ENCODE results near the gene ARHGAP15. TPM values are rescaled to one million over a fixed set of nuclear protein-coding genes. Genes with fewer than 3 reads are reported as not detected.

The ARHGAP15 gene
- polyA plus RNA-seq, 2 donors = 0.69 to 1.1 TPM

DNA sequence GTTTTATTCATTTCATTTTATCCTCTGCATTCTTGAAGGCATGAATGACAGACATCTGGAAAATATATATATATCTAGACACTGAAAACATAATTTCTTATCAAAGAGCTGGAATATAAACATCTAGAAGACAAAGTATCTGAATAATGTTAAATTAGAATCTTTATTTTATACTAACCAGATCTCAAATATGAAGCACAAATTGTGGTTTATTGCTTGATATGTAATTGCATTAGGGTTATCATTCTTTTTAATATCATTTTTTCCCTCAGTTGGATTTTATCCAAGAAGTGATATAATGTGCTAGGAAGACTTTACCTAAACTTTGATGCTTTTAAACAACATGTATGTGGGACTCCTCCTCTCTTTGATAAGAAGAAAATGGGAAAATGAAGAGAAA, 331.2 kb downstream of the ARHGAP15 start:
- Histone ChIP-seq H3K27ac (ENCODE audit: low read depth in 2 of 2, low read length in 1 of 2) (no peak overlapping the region), H3K4me3 (ENCODE audit: low read depth in 1 of 2, low read length in 2 of 2) (no peak overlapping the region), H3K9me3 (ENCODE audit: control insufficient read depth in 2 of 2, insufficient read depth in 1 of 2, low read depth in 1 of 2, low read length in 1 of 2) (no peaks in the 10 kb centered on the region), H3K36me3 (ENCODE audit: control insufficient read depth in 2 of 2, insufficient read depth in 2 of 2, low read length in 1 of 2) (no peaks in the 10 kb centered on the region), H3K27me3 (ENCODE audit: control insufficient read depth in 1 of 2, insufficient read depth in 2 of 2, low read length in 2 of 2) (no peaks in the 10 kb centered on the region), H3K4me1 (ENCODE audit: control insufficient read depth in 2 of 2, insufficient read depth in 2 of 2, low read length in 1 of 2) (no peaks in the 10 kb centered on the region)

- no peaks in the 10 kb centered on the region for H3K36me3 ChIP-seq (ENCODE audit: control insufficient read depth in 2 of 2, insufficient read depth in 2 of 2, low read length in 1 of 2)
- no peak overlapping the region for H3K4me3 ChIP-seq (ENCODE audit: low read depth in 1 of 2, low read length in 2 of 2)
- no peaks in the 10 kb centered on the region for H3K27me3 ChIP-seq (ENCODE audit: control insufficient read depth in 1 of 2, insufficient read depth in 2 of 2, low read length in 2 of 2)
- H3K4me1 ChIP-seq (ENCODE audit: control insufficient read depth in 2 of 2, insufficient read depth in 2 of 2, low read length in 1 of 2) = no peaks in the 10 kb centered on the region
- H3K27ac ChIP-seq (ENCODE audit: low read depth in 2 of 2, low read length in 1 of 2) = no peak overlapping the region
- H3K9me3 ChIP-seq (ENCODE audit: control insufficient read depth in 2 of 2, insufficient read depth in 1 of 2, low read depth in 1 of 2, low read length in 1 of 2) = no peaks in the 10 kb centered on the region
Measured at GRCh38 chr2:143463719-143464118, 334.5 kb downstream of the ARHGAP15 start.

DNA sequence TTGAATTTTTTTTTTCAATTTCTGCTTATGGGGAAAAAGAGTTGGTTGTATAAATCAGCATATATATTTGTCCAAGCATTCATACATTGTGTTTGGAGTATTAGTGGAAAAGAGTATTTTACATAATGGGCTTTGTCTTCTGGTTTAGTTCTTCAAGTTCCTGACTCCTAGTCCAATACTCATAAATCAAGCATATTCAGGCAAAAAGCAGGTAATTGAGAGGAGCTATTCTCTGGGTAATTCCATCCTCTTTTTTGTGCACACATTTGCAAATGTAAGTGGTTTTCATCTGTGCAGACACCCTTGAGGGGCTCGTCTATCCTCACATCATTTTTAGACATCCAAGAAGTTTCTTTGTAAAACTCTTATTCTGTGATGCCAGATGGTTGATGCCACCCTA, 337.2 kb downstream of the ARHGAP15 start:
- Histone ChIP-seq H3K27ac (ENCODE audit: low read depth in 2 of 2, low read length in 1 of 2) (no peak overlapping the region), H3K36me3 (ENCODE audit: control insufficient read depth in 2 of 2, insufficient read depth in 2 of 2, low read length in 1 of 2) (no peaks in the 10 kb centered on the region), H3K4me1 (ENCODE audit: control insufficient read depth in 2 of 2, insufficient read depth in 2 of 2, low read length in 1 of 2) (no peaks in the 10 kb centered on the region), H3K4me3 (ENCODE audit: low read depth in 1 of 2, low read length in 2 of 2) (no peak overlapping the region), H3K27me3 (ENCODE audit: control insufficient read depth in 1 of 2, insufficient read depth in 2 of 2, low read length in 2 of 2) (no peaks in the 10 kb centered on the region), H3K9me3 (ENCODE audit: control insufficient read depth in 2 of 2, insufficient read depth in 1 of 2, low read depth in 1 of 2, low read length in 1 of 2) (no peaks in the 10 kb centered on the region)
- 83 to 90% methylated on average over 1 of the region's 1 CpG for WGBS, 2 donors

- H3K4me3 ChIP-seq (ENCODE audit: low read depth in 1 of 2, low read length in 2 of 2) = no peak overlapping the region
- no peaks in the 10 kb centered on the region for H3K27me3 ChIP-seq (ENCODE audit: control insufficient read depth in 1 of 2, insufficient read depth in 2 of 2, low read length in 2 of 2)
- 93 to 96% methylated on average over 3 of the region's 3 CpGs for WGBS, 2 donors
- no peaks in the 10 kb centered on the region for H3K4me1 ChIP-seq (ENCODE audit: control insufficient read depth in 2 of 2, insufficient read depth in 2 of 2, low read length in 1 of 2)
- H3K27ac ChIP-seq (ENCODE audit: low read depth in 2 of 2, low read length in 1 of 2) = no peak overlapping the region
- H3K36me3 ChIP-seq (ENCODE audit: control insufficient read depth in 2 of 2, insufficient read depth in 2 of 2, low read length in 1 of 2) = no peaks in the 10 kb centered on the region
- H3K9me3 ChIP-seq (ENCODE audit: control insufficient read depth in 2 of 2, insufficient read depth in 1 of 2, low read depth in 1 of 2, low read length in 1 of 2) = no peaks in the 10 kb centered on the region
Measured at GRCh38 chr2:143467011-143467410, 337.8 kb downstream of the ARHGAP15 start.

DNA sequence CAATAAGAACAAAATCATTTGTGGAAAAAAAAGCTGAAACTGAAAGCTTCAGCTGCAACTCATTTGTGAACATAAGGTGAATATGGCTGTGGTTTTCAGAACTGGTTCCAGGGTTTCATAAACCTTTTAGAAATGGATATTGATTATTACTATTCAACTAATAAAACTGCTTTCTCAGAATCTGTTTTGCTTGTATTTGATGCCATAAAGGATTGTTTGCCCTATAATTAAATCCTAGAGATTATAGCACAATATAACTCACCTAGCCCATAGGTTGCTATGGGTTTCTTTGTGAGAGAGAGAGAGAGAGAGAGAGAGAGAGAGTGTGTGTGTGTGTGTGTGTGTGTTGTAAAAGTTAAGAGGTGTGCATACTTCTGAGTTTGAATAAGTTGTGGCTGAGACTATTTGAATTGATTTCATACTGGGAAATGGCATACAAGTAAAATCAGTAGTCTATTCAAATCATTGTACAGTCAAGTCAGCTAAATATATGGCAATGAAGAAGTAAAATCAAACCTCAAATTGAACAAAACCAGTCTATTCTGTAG, 339.2 kb downstream of the ARHGAP15 start:
- Histone ChIP-seq H3K4me3 (ENCODE audit: low read depth in 1 of 2, low read length in 2 of 2) (no peak overlapping the region), H3K27ac (ENCODE audit: low read depth in 2 of 2, low read length in 1 of 2) (no peak overlapping the region), H3K27me3 (ENCODE audit: control insufficient read depth in 1 of 2, insufficient read depth in 2 of 2, low read length in 2 of 2) (no peaks in the 10 kb centered on the region), H3K9me3 (ENCODE audit: control insufficient read depth in 2 of 2, insufficient read depth in 1 of 2, low read depth in 1 of 2, low read length in 1 of 2) (no peaks in the 10 kb centered on the region), H3K4me1 (ENCODE audit: control insufficient read depth in 2 of 2, insufficient read depth in 2 of 2, low read length in 1 of 2) (no peaks in the 10 kb centered on the region), H3K36me3 (ENCODE audit: control insufficient read depth in 2 of 2, insufficient read depth in 2 of 2, low read length in 1 of 2) (no peaks in the 10 kb centered on the region)

DNA sequence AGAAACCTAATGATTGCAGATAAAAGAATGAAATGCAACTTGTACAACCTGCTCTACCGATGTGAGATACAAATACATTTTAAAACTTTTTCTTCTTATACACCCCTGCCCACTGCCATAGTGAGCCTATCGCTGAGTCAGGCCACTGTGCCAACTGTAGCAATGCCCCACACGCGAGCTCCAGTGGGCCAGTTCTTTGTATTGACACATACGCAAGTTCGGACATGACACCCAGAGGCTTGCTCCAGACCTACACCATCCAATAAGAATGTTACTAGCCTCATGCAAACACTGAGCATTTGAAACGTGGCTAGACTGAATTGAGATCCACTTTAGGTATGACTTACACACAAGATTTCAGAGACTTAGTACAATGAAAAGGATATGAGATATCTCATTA, 340.1 kb downstream of the ARHGAP15 start:
- H3K27ac ChIP-seq (ENCODE audit: low read depth in 2 of 2, low read length in 1 of 2) = no peak overlapping the region
- H3K4me3 ChIP-seq (ENCODE audit: low read depth in 1 of 2, low read length in 2 of 2) = no peak overlapping the region
- H3K27me3 ChIP-seq (ENCODE audit: control insufficient read depth in 1 of 2, insufficient read depth in 2 of 2, low read length in 2 of 2) = no peaks in the 10 kb centered on the region
- WGBS, 2 donors = 76 to 79% methylated on average over 7 of the region's 7 CpGs
- H3K4me1 ChIP-seq (ENCODE audit: control insufficient read depth in 2 of 2, insufficient read depth in 2 of 2, low read length in 1 of 2) = no peaks in the 10 kb centered on the region
- no peaks in the 10 kb centered on the region for H3K9me3 ChIP-seq (ENCODE audit: control insufficient read depth in 2 of 2, insufficient read depth in 1 of 2, low read depth in 1 of 2, low read length in 1 of 2)
- H3K36me3 ChIP-seq (ENCODE audit: control insufficient read depth in 2 of 2, insufficient read depth in 2 of 2, low read length in 1 of 2) = no peaks in the 10 kb centered on the region

DNA sequence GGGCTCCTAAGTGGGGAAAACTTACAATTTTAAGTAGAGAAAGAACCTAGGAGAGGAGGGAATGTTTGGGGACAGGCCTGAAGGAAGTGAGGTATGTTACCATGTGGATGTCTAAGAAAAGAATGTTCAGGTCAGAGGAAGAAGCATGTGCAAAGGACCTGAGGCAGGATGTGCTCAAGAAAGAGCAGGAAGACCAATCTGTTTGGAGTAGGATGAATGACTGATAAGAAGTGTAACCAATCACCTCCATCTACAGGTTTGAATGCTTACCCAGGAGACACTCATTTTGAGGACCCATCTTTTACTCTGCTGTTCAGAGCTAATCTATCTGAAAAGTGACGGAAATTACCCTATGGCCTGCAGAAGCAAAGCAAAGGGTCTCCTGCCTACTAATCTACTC, 342.3 kb downstream of the ARHGAP15 start:
- Histone ChIP-seq H3K4me1 (ENCODE audit: control insufficient read depth in 2 of 2, insufficient read depth in 2 of 2, low read length in 1 of 2) (no peaks in the 10 kb centered on the region), H3K36me3 (ENCODE audit: control insufficient read depth in 2 of 2, insufficient read depth in 2 of 2, low read length in 1 of 2) (no peaks in the 10 kb centered on the region), H3K27me3 (ENCODE audit: control insufficient read depth in 1 of 2, insufficient read depth in 2 of 2, low read length in 2 of 2) (no peaks in the 10 kb centered on the region), H3K9me3 (ENCODE audit: control insufficient read depth in 2 of 2, insufficient read depth in 1 of 2, low read depth in 1 of 2, low read length in 1 of 2) (no peaks in the 10 kb centered on the region), H3K4me3 (ENCODE audit: low read depth in 1 of 2, low read length in 2 of 2) (no peak overlapping the region), H3K27ac (ENCODE audit: low read depth in 2 of 2, low read length in 1 of 2) (no peak overlapping the region)
- 90 to 98% methylated on average over 1 of the region's 1 CpG for WGBS, 2 donors

DNA sequence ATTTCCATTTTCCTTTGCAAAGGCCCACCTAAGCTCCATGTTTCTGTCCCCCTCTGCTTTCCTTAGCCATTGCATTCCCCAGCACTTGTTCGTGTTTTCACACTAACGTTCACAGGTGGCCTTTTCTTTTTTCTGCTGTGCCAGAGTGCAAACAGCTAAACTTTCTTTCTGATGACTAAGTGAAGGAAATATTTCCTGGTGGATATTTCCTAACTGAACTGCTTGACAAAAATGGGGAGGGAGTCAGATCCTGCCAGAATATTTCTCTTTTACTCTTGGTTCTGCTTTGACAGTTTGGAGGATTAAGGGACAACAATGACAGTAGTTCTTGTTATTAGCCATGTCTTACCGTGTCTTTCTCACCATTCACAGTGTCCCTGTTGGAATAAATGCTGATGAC, 344.0 kb downstream of the ARHGAP15 start:
- H3K36me3 ChIP-seq (ENCODE audit: control insufficient read depth in 2 of 2, insufficient read depth in 2 of 2, low read length in 1 of 2) = no peaks in the 10 kb centered on the region
- WGBS, 2 donors = 39 to 45% methylated on average over 3 of the region's 3 CpGs
- H3K4me3 ChIP-seq (ENCODE audit: low read depth in 1 of 2, low read length in 2 of 2) = no peak overlapping the region
- no peaks in the 10 kb centered on the region for H3K4me1 ChIP-seq (ENCODE audit: control insufficient read depth in 2 of 2, insufficient read depth in 2 of 2, low read length in 1 of 2)
- H3K9me3 ChIP-seq (ENCODE audit: control insufficient read depth in 2 of 2, insufficient read depth in 1 of 2, low read depth in 1 of 2, low read length in 1 of 2) = no peaks in the 10 kb centered on the region
- H3K27ac ChIP-seq (ENCODE audit: low read depth in 2 of 2, low read length in 1 of 2) = no peak overlapping the region
- H3K27me3 ChIP-seq (ENCODE audit: control insufficient read depth in 1 of 2, insufficient read depth in 2 of 2, low read length in 2 of 2) = no peaks in the 10 kb centered on the region

DNA sequence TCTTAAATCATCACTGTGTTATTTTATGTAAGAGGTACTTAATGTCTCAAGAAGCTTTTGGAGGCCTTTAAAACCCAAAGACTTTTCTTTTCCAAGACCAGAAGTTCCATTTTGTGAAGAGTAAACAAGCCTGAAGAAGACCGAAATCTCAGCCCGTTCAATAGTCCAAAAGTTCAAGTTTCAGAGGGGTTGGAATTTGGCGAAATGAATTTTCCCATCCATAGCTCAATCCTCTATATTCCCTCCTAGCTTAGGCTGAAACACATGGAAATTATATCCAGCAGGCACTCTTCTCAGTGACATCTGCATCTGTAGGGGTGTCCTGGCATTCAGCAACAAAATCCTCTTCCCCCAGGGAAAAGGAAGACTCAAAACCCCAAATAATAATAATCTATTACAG, 344.6 kb downstream of the ARHGAP15 start:
- 75 to 79% methylated on average over 3 of the region's 3 CpGs for WGBS, 2 donors
- Histone ChIP-seq H3K4me3 (ENCODE audit: low read depth in 1 of 2, low read length in 2 of 2) (no peak overlapping the region), H3K4me1 (ENCODE audit: control insufficient read depth in 2 of 2, insufficient read depth in 2 of 2, low read length in 1 of 2) (no peaks in the 10 kb centered on the region), H3K27ac (ENCODE audit: low read depth in 2 of 2, low read length in 1 of 2) (no peak overlapping the region), H3K27me3 (ENCODE audit: control insufficient read depth in 1 of 2, insufficient read depth in 2 of 2, low read length in 2 of 2) (no peaks in the 10 kb centered on the region), H3K9me3 (ENCODE audit: control insufficient read depth in 2 of 2, insufficient read depth in 1 of 2, low read depth in 1 of 2, low read length in 1 of 2) (no peaks in the 10 kb centered on the region), H3K36me3 (ENCODE audit: control insufficient read depth in 2 of 2, insufficient read depth in 2 of 2, low read length in 1 of 2) (no peaks in the 10 kb centered on the region)

- Histone ChIP-seq H3K9me3 (ENCODE audit: control insufficient read depth in 2 of 2, insufficient read depth in 1 of 2, low read depth in 1 of 2, low read length in 1 of 2) (no peaks in the 10 kb centered on the region), H3K36me3 (ENCODE audit: control insufficient read depth in 2 of 2, insufficient read depth in 2 of 2, low read length in 1 of 2) (no peaks in the 10 kb centered on the region), H3K4me3 (ENCODE audit: low read depth in 1 of 2, low read length in 2 of 2) (no peak overlapping the region), H3K27me3 (ENCODE audit: control insufficient read depth in 1 of 2, insufficient read depth in 2 of 2, low read length in 2 of 2) (no peaks in the 10 kb centered on the region), H3K27ac (ENCODE audit: low read depth in 2 of 2, low read length in 1 of 2) (no peak overlapping the region), H3K4me1 (ENCODE audit: control insufficient read depth in 2 of 2, insufficient read depth in 2 of 2, low read length in 1 of 2) (no peaks in the 10 kb centered on the region)
- 74 to 76% methylated on average over 4 of the region's 4 CpGs for WGBS, 2 donors
Measured at GRCh38 chr2:143474586-143474985, 345.4 kb downstream of the ARHGAP15 start.
